ENCODE data around the gene ADAMTSL4. TPM values are rescaled to one million over a fixed set of nuclear protein-coding genes. Genes with fewer than 3 reads are reported as not detected.
A peak's percentile ranks its signal among the peaks of the same experiment; 100 is the strongest.

Gene ADAMTSL4
- total RNA-seq, 1 donor from 2014 or later, result 6.7 TPM

GRCh38 chr1:150514913-150515327, 34.3 kb upstream of the ADAMTSL4 start:
- Histone ChIP-seq H3K9ac (ENCODE audit: low read length) (peak overlapping the region; percentile 81), H2AFZ (ENCODE audit: low read depth, low read length) (peak overlapping the region; percentile 84), H4K20me1 (ENCODE audit: insufficient read depth, low read length) (no peaks in the 10 kb centered on the region), H3K27me3 (ENCODE audit: insufficient read depth, low read length) (no peaks in the 10 kb centered on the region), H3K4me1 (ENCODE audit: insufficient read depth, low read length) (peaks cover 4% of the 10 kb centered on the region), H3K4me3 (ENCODE audit: insufficient read depth, low read depth, low read length) (peak overlapping the region; percentile 70), H3K9me3 (ENCODE audit: insufficient read depth, low read depth, low read length) (no peaks in the 10 kb centered on the region), H3K27ac (ENCODE audit: low read depth, low read length) (peak overlapping the region; percentile 44), H3K36me3 (ENCODE audit: insufficient read depth, low read length) (no peaks in the 10 kb centered on the region), H3K4me2 (ENCODE audit: low read length) (peak overlapping the region; percentile 94), H3K79me2 (ENCODE audit: insufficient read depth, low read length) (peaks cover 3% of the 10 kb centered on the region)
- Mint-ChIP-seq H3K4me1 (ENCODE audit: low read depth, unreplicated experiment) (peaks cover 11% of the 10 kb centered on the region), H3K4me3 (ENCODE audit: unreplicated experiment) (peak overlapping the region; percentile 87), H3K9me3 (ENCODE audit: unreplicated experiment) (no peaks in the 10 kb centered on the region), H3K27me3 (ENCODE audit: low read depth, unreplicated experiment) (no peaks in the 10 kb centered on the region), H3K27ac (ENCODE audit: unreplicated experiment) (no peak overlapping the region), H3K36me3 (ENCODE audit: low read depth, unreplicated experiment) (peaks cover 16% of the 10 kb centered on the region)
- FAIRE-seq (no peak), DNase-seq (ENCODE audit: low read depth) (no peak)
- TF ChIP-seq, protein P1, sequence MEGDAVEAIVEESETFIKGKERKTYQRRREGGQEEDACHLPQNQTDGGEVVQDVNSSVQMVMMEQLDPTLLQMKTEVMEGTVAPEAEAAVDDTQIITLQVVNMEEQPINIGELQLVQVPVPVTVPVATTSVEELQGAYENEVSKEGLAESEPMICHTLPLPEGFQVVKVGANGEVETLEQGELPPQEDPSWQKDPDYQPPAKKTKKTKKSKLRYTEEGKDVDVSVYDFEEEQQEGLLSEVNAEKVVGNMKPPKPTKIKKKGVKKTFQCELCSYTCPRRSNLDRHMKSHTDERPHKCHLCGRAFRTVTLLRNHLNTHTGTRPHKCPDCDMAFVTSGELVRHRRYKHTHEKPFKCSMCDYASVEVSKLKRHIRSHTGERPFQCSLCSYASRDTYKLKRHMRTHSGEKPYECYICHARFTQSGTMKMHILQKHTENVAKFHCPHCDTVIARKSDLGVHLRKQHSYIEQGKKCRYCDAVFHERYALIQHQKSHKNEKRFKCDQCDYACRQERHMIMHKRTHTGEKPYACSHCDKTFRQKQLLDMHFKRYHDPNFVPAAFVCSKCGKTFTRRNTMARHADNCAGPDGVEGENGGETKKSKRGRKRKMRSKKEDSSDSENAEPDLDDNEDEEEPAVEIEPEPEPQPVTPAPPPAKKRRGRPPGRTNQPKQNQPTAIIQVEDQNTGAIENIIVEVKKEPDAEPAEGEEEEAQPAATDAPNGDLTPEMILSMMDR (IDR thresholded peaks at IDR 0.05; ENCODE audit: insufficient read depth, low read depth, low read length), result no peak
- TF ChIP-seq EZH2 (IDR thresholded peaks at IDR 0.05; ENCODE audit: insufficient read depth, low read length), result no peak

DNA sequence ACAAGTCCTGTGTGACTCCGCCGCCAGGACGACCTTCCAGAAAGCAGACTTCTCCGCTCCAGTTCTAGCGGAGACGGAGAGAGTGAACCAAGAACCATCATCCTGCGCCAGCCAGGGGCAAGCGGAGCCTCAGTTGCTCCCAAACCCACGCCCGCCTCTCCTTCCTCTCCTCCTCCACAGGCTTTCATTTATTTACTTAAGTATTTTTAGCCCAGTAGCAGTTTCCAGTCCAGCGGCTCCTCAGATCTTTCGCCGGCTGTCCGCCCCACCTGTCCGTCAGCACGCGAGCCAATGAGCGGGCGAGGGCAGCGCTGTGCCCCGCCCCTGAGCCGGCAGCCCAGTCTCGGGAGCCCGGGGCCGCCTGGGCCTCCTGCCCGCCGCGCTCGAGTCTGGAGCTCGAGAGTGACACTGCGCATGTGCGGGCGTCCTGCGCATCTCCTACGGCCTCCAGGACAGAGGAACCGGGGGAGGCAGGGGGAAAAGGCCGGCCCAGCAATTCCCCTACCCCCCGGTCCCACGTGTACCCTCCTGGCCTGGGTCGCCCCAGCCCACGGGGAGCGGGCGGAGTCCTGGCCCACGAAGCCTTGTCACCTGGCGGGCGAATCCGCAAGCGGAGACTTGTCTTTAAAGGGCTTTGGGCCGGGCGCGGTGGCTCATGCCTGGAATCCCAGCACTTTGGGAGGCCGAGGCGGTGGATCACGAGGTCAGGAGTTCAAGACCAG, 33.7 kb upstream of the ADAMTSL4 start, which contains the start of gene FALEC:
FALEC (plus strand) TSS at position 425 of the 722 bp plus-strand sequence.
- Histone ChIP-seq H3K27ac (ENCODE audit: low read depth, low read length) (peak within 1 kb of the TSS; percentile 44), H3K9me3 (ENCODE audit: insufficient read depth, low read depth, low read length) (no peaks in the 10 kb centered on the region), H3K79me2 (ENCODE audit: insufficient read depth, low read length) (peaks cover 3% of the 10 kb centered on the region), H3K27me3 (ENCODE audit: insufficient read depth, low read length) (no peaks in the 10 kb centered on the region), H3K4me3 (ENCODE audit: insufficient read depth, low read depth, low read length) (peak within 1 kb of the TSS; percentile 70), H4K20me1 (ENCODE audit: insufficient read depth, low read length) (no peaks in the 10 kb centered on the region), H2AFZ (ENCODE audit: low read depth, low read length) (peak within 1 kb of the TSS; percentile 87), H3K4me1 (ENCODE audit: insufficient read depth, low read length) (peaks cover 4% of the 10 kb centered on the region), H3K36me3 (ENCODE audit: insufficient read depth, low read length) (no peaks in the 10 kb centered on the region), H3K4me2 (ENCODE audit: low read length) (peak within 1 kb of the TSS; percentile 94), H3K9ac (ENCODE audit: low read length) (peak within 1 kb of the TSS; percentile 81)
- no peak for TF ChIP-seq EZH2 (IDR thresholded peaks at IDR 0.05; ENCODE audit: insufficient read depth, low read length)
- TF ChIP-seq, protein P1 (IDR thresholded peaks at IDR 0.05; ENCODE audit: insufficient read depth, low read depth, low read length), result no peak
- Mint-ChIP-seq H3K27ac (ENCODE audit: unreplicated experiment) (peak within 1 kb of the TSS; percentile 89), H3K9me3 (ENCODE audit: unreplicated experiment) (no peaks in the 10 kb centered on the region), H3K4me1 (ENCODE audit: low read depth, unreplicated experiment) (peaks cover 11% of the 10 kb centered on the region), H3K4me3 (ENCODE audit: unreplicated experiment) (peak within 1 kb of the TSS; percentile 87), H3K36me3 (ENCODE audit: low read depth, unreplicated experiment) (peaks cover 13% of the 10 kb centered on the region), H3K27me3 (ENCODE audit: low read depth, unreplicated experiment) (no peaks in the 10 kb centered on the region)
- peak; percentile 87 for DNase-seq (ENCODE audit: low read depth)
- FAIRE-seq, result no peak

All from astrocyte (in vitro differentiated cells and primary cell).